Right lobe of liver (tissue), 6 donors: ENCODE measurements around the gene GRB14. TPM values are rescaled to one million over a fixed set of nuclear protein-coding genes. Genes with fewer than 3 reads are reported as not detected.
"Not testable (repeated sequence)": the region's sequence is repeated elsewhere in the genome, so short reads cannot be mapped to it uniquely, and the experiment has no call there.

Experiments used
- ATAC-seq, 4 donors: fragments of 200-7000 bp; cut with Tn5 transposase; one replicate each; pipeline ENCODE4 v1.9.1; 2020; ENCODE audit warnings: mild to moderate bottlenecking in 4 of 4, moderate library complexity in 4 of 4
- DNase-seq, 3 donors: peaks; one replicate each; pipeline ENCODE4 v3.0.0-alpha.2; 2020
- H3K27ac ChIP-seq, 3 donors: fragments of 200-600 bp; one replicate each; pipeline ENCODE4 v1.8.0; 2022
- H3K27me3 ChIP-seq, 2 donors: fragments of 200-600 bp; one replicate each; pipeline ENCODE4 v1.8.0; 2022
- H3K36me3 ChIP-seq, 4 donors: fragments of 200-600 bp; sonication (generic) in 1 of 4; one replicate each; pipeline versions ENCODE4 v1.5.1 to v1.8.0; 2017 to 2022; ENCODE audit warnings: control low read depth in 1 of 4
- H3K4me1 ChIP-seq, 4 donors: fragments of 200-600 bp; sonication (generic) in 1 of 4; one replicate each; pipeline versions ENCODE4 v1.5.1 to v1.8.0; 2017 to 2022; ENCODE audit warnings: control low read depth in 1 of 4
- H3K4me3 ChIP-seq, 3 donors: fragments of 200-600 bp; one replicate each; pipeline ENCODE4 v1.8.0; 2022
- H3K9me3 ChIP-seq, 4 donors: fragments of 200-600 bp; sonication (generic) in 1 of 4; one replicate each; pipeline versions ENCODE4 v1.5.1 to v1.8.0; 2017 to 2022; ENCODE audit warnings: control low read depth in 1 of 4
- CTCF ChIP-seq, 4 donors: fragments of 200-600 bp in 3 of 4; fragments of 450-650 bp in 1 of 4; IDR thresholded peaks; one replicate each; pipeline versions ENCODE4 v1.5.1 to v1.8.0; 2016 to 2022; ENCODE audit warnings: antibody characterized with exemption in 4 of 4, mild to moderate bottlenecking in 2 of 4
- POLR2A ChIP-seq: fragments of 450-650 bp; IDR thresholded peaks from one replicate; pipeline ENCODE4 v1.6.1; 2017; ENCODE audit warnings: antibody characterized with exemption, mild to moderate bottlenecking
- WGBS: methylation state at CpG from one replicate; pipeline ENCODE4 v1.1.6; 2018; ENCODE audit warnings: low coverage, low lambda C conversion rate; ENCODE audit not compliant: insufficient coverage; ENCODE audit errors: missing lambda C conversion rate; 5-methylcytosine and 5-hydroxymethylcytosine counted together
- intact Hi-C, 2 donors: fragments of 100-400 bp; cut with DNase I; formaldehyde crosslinking; loops; one replicate each; pipeline versions ENCODE4 v1.11.2 to v1.14.1; 2022
- total RNA-seq, 6 experiments: library from RNA; depleted of rRNA in 2 of 6; stranded (reverse); fragments of >200 nt in 2 of 6; fragmentation: NEBNext Ultra II Directional in 3 of 6; extraction: Animal tissue kit (Norgen Biotek cat#: 25700) in 3 of 6; gene quantifications; one replicate each; pipeline versions ENCODE4 v1.1.0 to v1.2.4, GENCODE V29; 2016 to 2023
- donor health status: DM: no; HTN: yes; CAD: no.
- donor health status: DM: no; HTN: no; CAD: no.
- donor health status: DM: no; HTN: no; CAD: no.
- donor health status: DM: no; HTN: yes; CAD: no.
- donor health status: DM: no; HTN: yes; CAD: no.

The GRB14 gene
- total RNA-seq, 6 experiments from 2014 or later: 23.8 to 50.5 (median 36.2) TPM

GRCh38 chr2:164560181-164560792, 61.0 kb downstream of the GRB14 start:
- DNase-seq (no peak), ATAC-seq (peak; percentile 61 to 71 (median 64))
- Histone ChIP-seq H3K27ac (peak overlapping the region in 2 of 3 donors; percentile 9 to 14), H3K27me3 (no peaks in the 10 kb centered on the region), H3K9me3 (no peaks in the 10 kb centered on the region), H3K36me3 (no peaks in the 10 kb centered on the region), H3K4me1 (peaks cover 0 to 37% (median 5%) of the 10 kb centered on the region in 4 donors), H3K4me3 (no peak overlapping the region)
- WGBS: 10% methylated on average over 4 of the region's 4 CpGs
- TF ChIP-seq CTCF (IDR thresholded peaks at IDR 0.05) (peak; percentile 61 to 73 (median 67)), POLR2A (no peak)
- intact Hi-C loops: no loop called here

DNA sequence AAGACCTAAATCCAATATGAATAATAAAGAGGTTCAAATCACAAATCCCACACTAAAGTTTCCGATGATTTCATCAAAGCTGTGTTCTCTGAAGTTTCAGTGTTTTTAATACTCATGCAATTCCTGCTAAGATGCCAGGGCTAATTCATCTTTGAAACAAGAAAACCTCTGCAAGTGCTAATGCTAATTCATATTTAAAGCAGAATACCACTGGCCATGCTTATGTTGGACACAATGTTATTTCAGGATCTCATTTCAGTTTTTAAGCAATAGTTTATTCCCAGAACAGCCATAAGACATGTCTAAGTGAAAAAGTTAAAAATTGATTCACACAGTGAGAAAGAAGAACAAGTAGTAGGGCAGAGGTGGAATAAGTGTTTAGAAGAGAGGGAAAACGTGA, 62.8 kb downstream of the GRB14 start:
- TF ChIP-seq CTCF (IDR thresholded peaks at IDR 0.05) (no peak), POLR2A (no peak)
- no peak for DNase-seq
- no peaks in the 10 kb centered on the region for H3K9me3 ChIP-seq
- no peak for ATAC-seq
- H3K4me3 ChIP-seq: no peak overlapping the region
- no peaks in the 10 kb centered on the region for H3K36me3 ChIP-seq
- intact Hi-C loops: no loop called here
- no peak overlapping the region for H3K27ac ChIP-seq
- no peaks in the 10 kb centered on the region for H3K27me3 ChIP-seq
- 81% methylated on average over 2 of the region's 2 CpGs for WGBS
- peaks cover 0 to 41% (median 9%) of the 10 kb centered on the region in 4 donors for H3K4me1 ChIP-seq

DNA sequence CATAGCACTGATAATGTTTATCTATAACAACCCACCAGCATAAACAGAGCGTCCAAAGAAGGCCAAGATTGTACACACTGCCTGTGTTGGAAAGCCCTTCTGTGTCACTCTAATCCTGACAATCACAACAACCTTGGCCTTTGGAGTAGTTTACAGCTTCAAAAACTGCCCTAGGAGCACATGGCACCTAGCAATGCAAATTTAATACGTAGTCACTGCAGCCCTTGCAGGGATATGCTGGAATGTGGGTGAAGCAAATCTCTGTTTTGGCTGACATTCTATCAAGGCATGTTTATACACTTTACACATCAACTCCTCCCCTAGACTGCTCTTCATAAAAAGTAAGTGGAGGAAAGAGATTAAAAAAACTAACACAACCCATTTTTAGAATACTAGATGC, 66.8 kb downstream of the GRB14 start:
- 26% methylated on average over 2 of the region's 2 CpGs for WGBS
- Histone ChIP-seq H3K27me3 (no peaks in the 10 kb centered on the region), H3K4me1 (peaks cover 0 to 29% (median 6%) of the 10 kb centered on the region in 4 donors), H3K4me3 (no peak overlapping the region), H3K36me3 (no peaks in the 10 kb centered on the region), H3K9me3 (no peaks in the 10 kb centered on the region), H3K27ac (no peak overlapping the region)
- intact Hi-C loops: no loop called here
- DNase-seq: no peak
- ATAC-seq: peak; percentile 13 to 73 (median 52)
- TF ChIP-seq POLR2A (no peak), CTCF (IDR thresholded peaks at IDR 0.05) (no peak)

DNA sequence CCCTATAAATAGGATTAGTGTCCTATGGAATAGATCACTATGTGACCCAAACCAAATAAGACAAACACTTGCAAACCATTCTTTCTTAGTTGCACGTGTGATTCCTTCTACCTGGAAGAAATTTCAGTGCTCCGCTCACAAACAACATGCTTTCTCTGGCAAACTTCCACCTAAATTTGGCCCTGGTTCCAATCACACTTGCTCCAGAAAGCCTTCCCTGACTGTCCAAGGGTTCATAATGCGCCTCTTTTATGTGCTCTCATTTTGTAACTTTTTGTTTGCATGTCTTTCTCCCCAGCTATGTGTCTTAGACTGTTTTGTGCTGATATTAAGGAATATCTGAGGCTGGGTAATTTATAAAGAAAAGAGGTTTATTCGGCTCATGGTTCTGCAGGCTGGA, 69.8 kb downstream of the GRB14 start:
- H3K9me3 ChIP-seq: no peaks in the 10 kb centered on the region
- H3K4me3 ChIP-seq: no peak overlapping the region
- no peaks in the 10 kb centered on the region for H3K27me3 ChIP-seq
- intact Hi-C loops: no loop called here
- H3K36me3 ChIP-seq: peaks cover 0 to 5% (median 0%) of the 10 kb centered on the region in 4 donors
- peak; percentile 67 to 81 (median 73) for ATAC-seq
- peaks cover 0 to 29% (median 6%) of the 10 kb centered on the region in 4 donors for H3K4me1 ChIP-seq
- H3K27ac ChIP-seq: peak overlapping the region in 1 of 3 donors; percentile 39
- TF ChIP-seq POLR2A (no peak), CTCF (IDR thresholded peaks at IDR 0.05) (no peak)
- DNase-seq: peak in 1 of 3 donors; percentile 60
- WGBS: 21% methylated on average over 4 of the region's 4 CpGs

GRCh38 chr2:164549705-164550104, 71.6 kb downstream of the GRB14 start:
- WGBS: 100% methylated on average over 3 of the region's 3 CpGs
- H3K9me3 ChIP-seq, DNase-seq, H3K27me3 ChIP-seq, H3K4me3 ChIP-seq, H3K27ac ChIP-seq, intact Hi-C loops, ATAC-seq: not testable (repeated sequence)
- Histone ChIP-seq H3K4me1 (peaks cover 0 to 23% (median 1%) of the 10 kb centered on the region in 4 donors), H3K36me3 (peaks cover 0 to 12% (median 2%) of the 10 kb centered on the region in 4 donors)
